ENCODE measurements around the gene TP53BP1.
"Not testable (repeated sequence)": the region's sequence is repeated elsewhere in the genome, so short reads cannot be mapped to it uniquely, and the experiment has no call there.

Gene TP53BP1

GRCh38 chr15:43492673-43493601 lies at the start of gene TP53BP1:
Gene TP53BP1, minus strand, starts transcription at chr15:43493156. Its CDS starts 113 bp downstream, at chr15:43493043.
- Histone ChIP-seq H3K27ac (ENCODE audit: low read length) (peak within 1 kb of the TSS; percentile 87), H3K9me3 (ENCODE audit: control insufficient read depth in 1 of 2, low read length in 2 of 2) (no peaks in the 10 kb centered on the region), H3K4me3 (ENCODE audit: low read depth in 1 of 2, low read length in 2 of 2) (peak within 1 kb of the TSS; percentile 82 to 89), H3K27me3 (ENCODE audit: low read depth, low read length) (no peaks in the 10 kb centered on the region), H3K36me3 (ENCODE audit: control insufficient read depth in 1 of 2, insufficient read depth in 2 of 2, low read length in 2 of 2) (peaks cover 0 to 10% of the 10 kb centered on the region in 2 donors), H3K4me1 (ENCODE audit: control insufficient read depth in 1 of 2, insufficient read depth in 2 of 2, low read length in 2 of 2) (peaks cover 0 to 18% of the 10 kb centered on the region in 2 donors)

DNA sequence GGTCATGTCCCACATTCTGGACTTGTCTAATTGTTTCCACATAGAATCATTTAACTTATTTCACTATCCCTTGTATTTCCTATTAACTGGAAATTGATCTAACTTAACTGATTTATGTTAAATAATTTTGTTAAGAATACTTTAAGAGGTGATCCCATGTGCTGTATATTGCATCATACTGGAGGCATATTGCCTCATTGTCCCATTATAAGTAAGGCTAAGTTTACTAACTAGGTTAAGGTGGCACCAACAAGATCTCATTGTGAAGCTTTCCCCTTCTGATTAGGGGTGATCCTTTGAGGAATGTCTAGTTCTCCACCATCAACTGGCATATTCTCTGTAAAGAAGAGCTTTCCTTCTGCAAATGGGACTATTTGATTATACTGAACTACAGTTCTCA lies 48.8 kb upstream of the TP53BP1 start:
- Histone ChIP-seq H3K4me1 (ENCODE audit: control insufficient read depth in 1 of 2, insufficient read depth in 2 of 2, low read length in 2 of 2) (no peaks in the 10 kb centered on the region), H3K36me3 (ENCODE audit: control insufficient read depth in 1 of 2, insufficient read depth in 2 of 2, low read length in 2 of 2) (peaks cover 0 to 2% of the 10 kb centered on the region in 2 donors), H3K9me3 (ENCODE audit: control insufficient read depth in 1 of 2, low read length in 2 of 2) (no peaks in the 10 kb centered on the region)

DNA sequence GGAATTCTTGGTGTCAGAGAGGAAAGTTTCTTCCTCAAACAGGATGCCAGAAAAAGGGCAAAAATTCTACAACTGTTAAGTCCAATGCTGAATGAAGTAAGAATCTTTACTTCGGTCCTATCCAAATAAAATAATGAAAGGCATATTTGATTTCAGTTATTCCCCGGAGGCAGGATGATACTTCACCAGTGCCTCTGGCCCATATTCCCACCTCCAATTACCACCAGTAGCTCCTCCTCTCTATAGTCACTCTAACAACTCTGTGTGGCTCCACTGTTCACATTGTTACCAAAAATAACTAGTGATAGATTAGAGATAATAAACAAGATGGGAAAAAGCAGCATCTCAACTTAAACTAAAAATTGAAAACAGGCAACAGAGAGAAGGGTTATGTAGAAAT lies 45.1 kb upstream of the TP53BP1 start:
- Histone ChIP-seq H3K36me3 (ENCODE audit: control insufficient read depth in 1 of 2, insufficient read depth in 2 of 2, low read length in 2 of 2) (peaks cover 11 to 16% of the 10 kb centered on the region in 2 donors), H3K27ac (ENCODE audit: low read length) (no peak overlapping the region), H3K4me3 (ENCODE audit: low read depth in 1 of 2, low read length in 2 of 2) (no peak overlapping the region)

More for the DNA sequence above, 48.8 kb upstream of the TP53BP1 start:
- H3K27me3 ChIP-seq (ENCODE audit: low read depth, low read length): no peaks in the 10 kb centered on the region
- no peak overlapping the region for H3K4me3 ChIP-seq (ENCODE audit: low read depth in 1 of 2, low read length in 2 of 2)
- no peak overlapping the region for H3K27ac ChIP-seq (ENCODE audit: low read length)

GRCh38 chr15:43534897-43535296 lies 41.9 kb upstream of the TP53BP1 start:
- Histone ChIP-seq H3K36me3 (ENCODE audit: control insufficient read depth in 1 of 2, insufficient read depth in 2 of 2, low read length in 2 of 2) (peaks cover 11 to 16% of the 10 kb centered on the region in 2 donors), H3K27ac (ENCODE audit: low read length) (no peak overlapping the region), H3K4me1 (ENCODE audit: control insufficient read depth in 1 of 2, insufficient read depth in 2 of 2, low read length in 2 of 2) (no peaks in the 10 kb centered on the region), H3K9me3 (ENCODE audit: control insufficient read depth in 1 of 2, low read length in 2 of 2) (no peaks in the 10 kb centered on the region), H3K27me3 (ENCODE audit: low read depth, low read length) (no peaks in the 10 kb centered on the region), H3K4me3 (ENCODE audit: low read depth in 1 of 2, low read length in 2 of 2) (no peak overlapping the region)

More for the DNA sequence above, 45.1 kb upstream of the TP53BP1 start:
- Histone ChIP-seq H3K9me3 (ENCODE audit: control insufficient read depth in 1 of 2, low read length in 2 of 2) (no peaks in the 10 kb centered on the region), H3K27me3 (ENCODE audit: low read depth, low read length) (no peaks in the 10 kb centered on the region), H3K4me1 (ENCODE audit: control insufficient read depth in 1 of 2, insufficient read depth in 2 of 2, low read length in 2 of 2) (no peaks in the 10 kb centered on the region)

DNA sequence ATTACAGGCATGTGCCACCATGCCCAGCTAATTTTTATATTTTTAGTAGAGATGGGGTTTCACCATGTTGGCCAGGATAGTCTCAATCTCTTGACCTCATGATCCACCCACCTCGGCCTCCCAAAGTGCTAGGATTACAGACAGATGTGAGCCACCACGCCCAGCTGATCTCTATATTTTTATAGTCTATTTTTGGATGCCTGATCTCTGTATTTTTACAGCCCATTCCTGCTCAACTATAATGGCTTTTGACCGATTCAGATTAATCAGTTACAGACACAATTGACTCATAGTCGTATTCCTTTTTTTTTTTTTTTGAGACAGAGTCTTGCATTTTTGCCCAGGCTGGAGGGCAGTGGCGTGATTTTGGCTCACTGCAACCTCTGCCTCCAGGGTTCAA lies 39.9 kb upstream of the TP53BP1 start:
- H3K4me1 ChIP-seq (ENCODE audit: control insufficient read depth in 1 of 2, insufficient read depth in 2 of 2, low read length in 2 of 2); H3K9me3 ChIP-seq (ENCODE audit: control insufficient read depth in 1 of 2, low read length in 2 of 2); H3K27me3 ChIP-seq (ENCODE audit: low read depth, low read length); H3K4me3 ChIP-seq (ENCODE audit: low read depth in 1 of 2, low read length in 2 of 2); H3K27ac ChIP-seq (ENCODE audit: low read length): not testable (repeated sequence)
- peaks cover 11 to 16% of the 10 kb centered on the region in 2 donors for H3K36me3 ChIP-seq (ENCODE audit: control insufficient read depth in 1 of 2, insufficient read depth in 2 of 2, low read length in 2 of 2)

DNA sequence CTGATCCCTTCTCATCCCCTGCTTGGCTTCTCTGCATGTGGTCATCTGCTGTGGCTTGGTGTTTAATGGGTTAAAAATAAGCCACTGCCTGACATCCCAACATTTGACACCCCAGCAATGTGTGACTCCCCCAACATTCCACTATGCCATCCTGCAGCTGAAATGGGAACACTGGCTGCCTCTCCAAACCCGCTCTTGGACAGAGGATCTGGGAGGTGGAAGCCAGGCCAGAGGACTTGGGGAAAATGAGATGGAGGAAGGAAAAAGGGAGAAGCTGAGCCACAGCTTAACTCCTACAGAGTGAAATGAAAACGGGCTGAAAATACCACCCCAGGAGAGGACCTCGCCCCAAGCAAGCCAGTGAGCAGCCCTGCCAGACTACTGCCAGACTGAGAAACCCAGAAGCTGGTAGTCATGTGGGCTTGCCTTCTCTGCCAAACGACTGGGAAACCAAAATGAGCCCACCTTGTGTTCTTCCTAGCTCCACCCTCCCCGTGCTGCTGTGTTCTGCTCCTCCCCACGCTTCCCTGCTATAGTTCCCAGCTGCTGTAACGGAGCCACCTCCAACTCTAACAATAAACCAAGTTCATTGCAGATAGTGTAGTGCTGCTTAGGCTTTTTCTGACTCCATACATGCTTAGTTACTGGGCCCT lies 38.2 kb upstream of the TP53BP1 start:
- H3K4me1 ChIP-seq (ENCODE audit: control insufficient read depth in 1 of 2, insufficient read depth in 2 of 2, low read length in 2 of 2): no peaks in the 10 kb centered on the region
- no peaks in the 10 kb centered on the region for H3K27me3 ChIP-seq (ENCODE audit: low read depth, low read length)
- no peaks in the 10 kb centered on the region for H3K9me3 ChIP-seq (ENCODE audit: control insufficient read depth in 1 of 2, low read length in 2 of 2)
- no peak overlapping the region for H3K27ac ChIP-seq (ENCODE audit: low read length)
- H3K36me3 ChIP-seq (ENCODE audit: control insufficient read depth in 1 of 2, insufficient read depth in 2 of 2, low read length in 2 of 2): peaks cover 11 to 19% of the 10 kb centered on the region in 2 donors
- H3K4me3 ChIP-seq (ENCODE audit: low read depth in 1 of 2, low read length in 2 of 2): no peak overlapping the region

GRCh38 chr15:43529587-43530345 lies 36.8 kb upstream of the TP53BP1 start:
- no peak overlapping the region for H3K4me3 ChIP-seq (ENCODE audit: low read depth in 1 of 2, low read length in 2 of 2)
- no peaks in the 10 kb centered on the region for H3K4me1 ChIP-seq (ENCODE audit: control insufficient read depth in 1 of 2, insufficient read depth in 2 of 2, low read length in 2 of 2)
- no peak overlapping the region for H3K27ac ChIP-seq (ENCODE audit: low read length)
- no peaks in the 10 kb centered on the region for H3K9me3 ChIP-seq (ENCODE audit: control insufficient read depth in 1 of 2, low read length in 2 of 2)
- H3K27me3 ChIP-seq (ENCODE audit: low read depth, low read length): no peaks in the 10 kb centered on the region
- H3K36me3 ChIP-seq (ENCODE audit: control insufficient read depth in 1 of 2, insufficient read depth in 2 of 2, low read length in 2 of 2): peaks cover 15 to 28% of the 10 kb centered on the region in 2 donors

DNA sequence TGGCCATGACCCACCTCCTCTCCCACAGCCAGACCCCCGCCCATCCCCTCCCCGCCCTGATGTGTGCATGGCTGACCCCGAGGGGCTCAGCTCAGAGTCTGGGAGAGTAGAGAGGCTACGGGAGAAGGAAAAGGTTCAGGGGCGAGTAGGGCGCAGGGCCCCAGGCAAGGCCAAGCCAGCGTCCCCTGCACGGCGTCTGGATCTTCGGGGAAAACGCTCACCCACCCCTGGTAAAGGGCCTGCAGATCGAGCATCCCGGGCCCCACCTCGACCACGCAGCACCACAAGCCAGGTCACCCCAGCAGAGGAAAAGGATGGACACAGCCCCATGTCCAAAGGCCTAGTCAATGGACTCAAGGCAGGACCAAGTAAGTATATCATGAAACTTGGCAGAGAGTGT lies 36.2 kb upstream of the TP53BP1 start:
- Histone ChIP-seq H3K27me3 (ENCODE audit: low read depth, low read length) (no peaks in the 10 kb centered on the region), H3K27ac (ENCODE audit: low read length) (no peak overlapping the region), H3K9me3 (ENCODE audit: control insufficient read depth in 1 of 2, low read length in 2 of 2) (no peaks in the 10 kb centered on the region), H3K4me1 (ENCODE audit: control insufficient read depth in 1 of 2, insufficient read depth in 2 of 2, low read length in 2 of 2) (no peaks in the 10 kb centered on the region), H3K36me3 (ENCODE audit: control insufficient read depth in 1 of 2, insufficient read depth in 2 of 2, low read length in 2 of 2) (peaks cover 9 to 28% of the 10 kb centered on the region in 2 donors), H3K4me3 (ENCODE audit: low read depth in 1 of 2, low read length in 2 of 2) (no peak overlapping the region)

- H3K36me3 ChIP-seq (ENCODE audit: control insufficient read depth in 1 of 2, insufficient read depth in 2 of 2, low read length in 2 of 2): peaks cover 6 to 29% of the 10 kb centered on the region in 2 donors
- H3K27ac ChIP-seq (ENCODE audit: low read length): no peak overlapping the region
- H3K4me3 ChIP-seq (ENCODE audit: low read depth in 1 of 2, low read length in 2 of 2): no peak overlapping the region
- H3K27me3 ChIP-seq (ENCODE audit: low read depth, low read length): no peaks in the 10 kb centered on the region
- H3K9me3 ChIP-seq (ENCODE audit: control insufficient read depth in 1 of 2, low read length in 2 of 2): no peaks in the 10 kb centered on the region
- H3K4me1 ChIP-seq (ENCODE audit: control insufficient read depth in 1 of 2, insufficient read depth in 2 of 2, low read length in 2 of 2): no peaks in the 10 kb centered on the region
Measured at GRCh38 chr15:43528542-43529007, 35.6 kb upstream of the TP53BP1 start.

DNA sequence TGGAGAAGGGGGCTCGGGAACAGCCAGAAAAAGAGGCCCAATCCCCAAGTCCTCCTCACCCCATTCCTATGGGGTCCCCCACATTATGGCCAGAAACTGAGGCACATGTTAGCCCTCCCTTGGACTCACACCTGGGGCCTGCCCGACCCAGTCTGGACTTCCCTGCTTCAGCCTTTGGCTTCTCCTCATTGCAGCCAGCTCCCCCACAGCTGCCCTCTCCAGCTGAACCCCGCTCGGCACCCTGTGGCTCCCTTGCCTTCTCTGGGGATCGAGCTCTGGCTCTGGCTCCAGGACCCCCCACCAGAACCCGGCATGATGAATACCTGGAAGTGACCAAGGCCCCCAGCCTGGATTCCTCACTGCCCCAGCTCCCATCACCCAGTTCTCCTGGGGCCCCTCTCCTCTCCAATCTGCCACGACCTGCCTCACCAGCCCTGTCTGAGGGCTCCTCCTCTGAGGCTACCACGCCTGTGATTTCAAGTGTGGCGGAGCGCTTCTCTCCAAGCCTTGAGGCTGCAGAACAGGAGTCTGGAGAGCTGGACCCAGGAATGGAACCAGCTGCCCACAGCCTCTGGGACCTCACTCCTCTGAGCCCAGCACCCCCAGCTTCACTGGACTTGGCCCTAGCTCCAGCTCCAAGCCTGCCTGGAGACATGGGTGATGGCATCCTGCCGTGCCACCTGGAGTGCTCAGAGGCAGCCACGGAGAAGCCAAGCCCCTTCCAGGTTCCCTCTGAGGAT lies 35.0 kb upstream of the TP53BP1 start:
- no peak overlapping the region for H3K27ac ChIP-seq (ENCODE audit: low read length)
- peaks cover 6 to 35% of the 10 kb centered on the region in 2 donors for H3K36me3 ChIP-seq (ENCODE audit: control insufficient read depth in 1 of 2, insufficient read depth in 2 of 2, low read length in 2 of 2)

More for the DNA sequence above, 35.0 kb upstream of the TP53BP1 start:
- Histone ChIP-seq H3K9me3 (ENCODE audit: control insufficient read depth in 1 of 2, low read length in 2 of 2) (no peaks in the 10 kb centered on the region), H3K4me1 (ENCODE audit: control insufficient read depth in 1 of 2, insufficient read depth in 2 of 2, low read length in 2 of 2) (no peaks in the 10 kb centered on the region), H3K4me3 (ENCODE audit: low read depth in 1 of 2, low read length in 2 of 2) (no peak overlapping the region), H3K27me3 (ENCODE audit: low read depth, low read length) (no peaks in the 10 kb centered on the region)

Measured in muscle layer of duodenum (tissue), 2 donors.